ENCODE results near the gene SUSD4.

DNA sequence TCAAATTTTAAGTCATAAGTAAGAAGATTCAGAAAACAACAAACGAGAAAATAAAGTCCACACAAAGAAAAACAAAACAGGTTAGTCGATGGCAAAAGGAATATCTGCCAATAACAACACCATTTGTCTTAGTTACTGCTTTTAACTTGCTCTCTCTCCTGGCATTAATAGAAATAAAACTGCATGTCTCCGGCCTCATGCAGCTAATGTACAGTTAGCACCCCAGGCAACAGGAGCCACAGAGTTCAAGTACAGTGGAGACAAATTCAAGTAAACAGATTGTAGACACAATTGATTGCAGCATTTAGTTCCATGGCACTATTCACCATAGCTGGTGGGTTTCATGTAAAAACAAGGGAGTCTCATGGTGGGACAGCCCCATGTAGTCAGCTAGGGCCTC is 33.5 kb downstream of the SUSD4 start:
- TF ChIP-seq, protein P1, sequence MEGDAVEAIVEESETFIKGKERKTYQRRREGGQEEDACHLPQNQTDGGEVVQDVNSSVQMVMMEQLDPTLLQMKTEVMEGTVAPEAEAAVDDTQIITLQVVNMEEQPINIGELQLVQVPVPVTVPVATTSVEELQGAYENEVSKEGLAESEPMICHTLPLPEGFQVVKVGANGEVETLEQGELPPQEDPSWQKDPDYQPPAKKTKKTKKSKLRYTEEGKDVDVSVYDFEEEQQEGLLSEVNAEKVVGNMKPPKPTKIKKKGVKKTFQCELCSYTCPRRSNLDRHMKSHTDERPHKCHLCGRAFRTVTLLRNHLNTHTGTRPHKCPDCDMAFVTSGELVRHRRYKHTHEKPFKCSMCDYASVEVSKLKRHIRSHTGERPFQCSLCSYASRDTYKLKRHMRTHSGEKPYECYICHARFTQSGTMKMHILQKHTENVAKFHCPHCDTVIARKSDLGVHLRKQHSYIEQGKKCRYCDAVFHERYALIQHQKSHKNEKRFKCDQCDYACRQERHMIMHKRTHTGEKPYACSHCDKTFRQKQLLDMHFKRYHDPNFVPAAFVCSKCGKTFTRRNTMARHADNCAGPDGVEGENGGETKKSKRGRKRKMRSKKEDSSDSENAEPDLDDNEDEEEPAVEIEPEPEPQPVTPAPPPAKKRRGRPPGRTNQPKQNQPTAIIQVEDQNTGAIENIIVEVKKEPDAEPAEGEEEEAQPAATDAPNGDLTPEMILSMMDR (IDR thresholded peaks at IDR 0.05), result no peak
- TF ChIP-seq EP300 (IDR thresholded peaks at IDR 0.05) (no peak), POLR2A (IDR thresholded peaks at IDR 0.05) (no peak)

All from gastroesophageal sphincter (tissue), 3 donors.